Measurements from ENCODE around the gene SCYGR2. TPM values are rescaled to one million over a fixed set of nuclear protein-coding genes. Genes with fewer than 3 reads are reported as not detected.

SCYGR2 gene
- total RNA-seq, 1 experiment from 2014 or later: not detected

GRCh38 chr2:227597036-227597435 is 1.7 kb upstream of the SCYGR2 start:
- no peaks in the 10 kb centered on the region for H3F3A ChIP-seq (ENCODE audit: low read length, unreplicated experiment)
- H3K9me3 ChIP-seq (ENCODE audit: low read length): no peaks in the 10 kb centered on the region
- no peaks in the 10 kb centered on the region for H3K36me3 ChIP-seq (ENCODE audit: low read depth, low read length)
- no peak overlapping the region for H2AFZ ChIP-seq (ENCODE audit: low read length)
- ATAC-seq (no peak), DNase-seq (no peak)
- no peak overlapping the region for H3K9ac ChIP-seq (ENCODE audit: low read length)
- ChIA-PET CTCF (no interaction called here), POLR2A (ENCODE audit: unreplicated experiment) (no interaction called here)
- H3K27me3 ChIP-seq (ENCODE audit: low read length): no peaks in the 10 kb centered on the region
- H3K79me2 ChIP-seq (ENCODE audit: low read length): no peaks in the 10 kb centered on the region
- no peak for TF ChIP-seq CTCF (conservative IDR thresholded peaks at IDR 0.05; ENCODE audit: low read depth, low read length)
- TF ChIP-seq EZH2 (IDR thresholded peaks at IDR 0.05; ENCODE audit: low read length, unreplicated experiment): no peak
- no peak for TF ChIP-seq EZH2phosphoT487 (IDR thresholded peaks at IDR 0.05; ENCODE audit: borderline replicate concordance, low read length)
- H3K4me3 ChIP-seq (ENCODE audit: low read length): no peak overlapping the region
- no peak overlapping the region for H3K4me2 ChIP-seq (ENCODE audit: low read length)
- peaks cover 6% of the 10 kb centered on the region; the same call in 1 of the 2 replicates for H3K4me1 ChIP-seq (ENCODE audit: insufficient read depth, low read length)
- H3K9me2 ChIP-seq (replicated peaks; ENCODE audit: low read length): no peaks in the 10 kb centered on the region
- H4K20me1 ChIP-seq (ENCODE audit: low read length): no peaks in the 10 kb centered on the region
- H3K27ac ChIP-seq (ENCODE audit: low read length): no peak overlapping the region
- BruUV-seq (replicated peaks): no TSS peak
- intact Hi-C loops (cut with micrococcal nuclease): no loop called here

GRCh38 chr2:227597998-227598397 is 695 bp upstream of the SCYGR2 start:
- H3F3A ChIP-seq (ENCODE audit: low read length, unreplicated experiment): no peaks in the 10 kb centered on the region
- H3K27ac ChIP-seq (ENCODE audit: low read length): no peak overlapping the region
- ChIA-PET CTCF (no interaction called here), POLR2A (ENCODE audit: unreplicated experiment) (no interaction called here)
- H3K9me2 ChIP-seq (replicated peaks; ENCODE audit: low read length): no peaks in the 10 kb centered on the region
- H3K36me3 ChIP-seq (ENCODE audit: low read depth, low read length): no peaks in the 10 kb centered on the region
- TF ChIP-seq CTCF (conservative IDR thresholded peaks at IDR 0.05; ENCODE audit: low read depth, low read length): no peak
- TF ChIP-seq EZH2phosphoT487 (IDR thresholded peaks at IDR 0.05; ENCODE audit: borderline replicate concordance, low read length): no peak
- no peak for TF ChIP-seq EZH2 (IDR thresholded peaks at IDR 0.05; ENCODE audit: low read length, unreplicated experiment)
- intact Hi-C loops (cut with micrococcal nuclease): no loop called here
- BruUV-seq (replicated peaks): no TSS peak
- no peaks in the 10 kb centered on the region for H3K27me3 ChIP-seq (ENCODE audit: low read length)
- H3K9me3 ChIP-seq (ENCODE audit: low read length): no peaks in the 10 kb centered on the region
- no peak overlapping the region for H3K9ac ChIP-seq (ENCODE audit: low read length)
- no peaks in the 10 kb centered on the region for H3K79me2 ChIP-seq (ENCODE audit: low read length)
- no peaks in the 10 kb centered on the region for H4K20me1 ChIP-seq (ENCODE audit: low read length)
- no peak overlapping the region for H2AFZ ChIP-seq (ENCODE audit: low read length)
- H3K4me3 ChIP-seq (ENCODE audit: low read length): no peak overlapping the region
- no peak overlapping the region for H3K4me2 ChIP-seq (ENCODE audit: low read length)
- ATAC-seq: peak; percentile 27; the same call in 1 of the 2 replicates
- peak; percentile 42 for DNase-seq
- H3K4me1 ChIP-seq (ENCODE audit: insufficient read depth, low read length): peaks cover 6% of the 10 kb centered on the region; the same call in 1 of the 2 replicates

GRCh38 chr2:227602358-227602757 is 3.7 kb downstream of the SCYGR2 start:
- Histone ChIP-seq H3K9me2 (replicated peaks; ENCODE audit: low read length) (no peaks in the 10 kb centered on the region), H3K27ac (ENCODE audit: low read length) (no peak overlapping the region), H3K4me3 (ENCODE audit: low read length) (peak overlapping the region; percentile 42; the same call in 1 of the 2 replicates), H3K9ac (ENCODE audit: low read length) (no peak overlapping the region), H4K20me1 (ENCODE audit: low read length) (no peaks in the 10 kb centered on the region), H3K79me2 (ENCODE audit: low read length) (no peaks in the 10 kb centered on the region), H2AFZ (ENCODE audit: low read length) (peak overlapping the region; percentile 90), H3K4me1 (ENCODE audit: insufficient read depth, low read length) (peaks cover 6% of the 10 kb centered on the region; the same call in 1 of the 2 replicates), H3F3A (ENCODE audit: low read length, unreplicated experiment) (no peaks in the 10 kb centered on the region), H3K4me2 (ENCODE audit: low read length) (peak overlapping the region; percentile 75), H3K36me3 (ENCODE audit: low read depth, low read length) (no peaks in the 10 kb centered on the region), H3K9me3 (ENCODE audit: low read length) (no peaks in the 10 kb centered on the region), H3K27me3 (ENCODE audit: low read length) (no peaks in the 10 kb centered on the region)
- ATAC-seq (no peak), DNase-seq (no peak)
- ChIA-PET POLR2A (ENCODE audit: unreplicated experiment) (no interaction called here), CTCF (no interaction called here)
- intact Hi-C loops (cut with micrococcal nuclease): no loop called here
- TF ChIP-seq EZH2phosphoT487 (IDR thresholded peaks at IDR 0.05; ENCODE audit: borderline replicate concordance, low read length): no peak
- no peak for TF ChIP-seq CTCF (conservative IDR thresholded peaks at IDR 0.05; ENCODE audit: low read depth, low read length)
- no peak for TF ChIP-seq EZH2 (IDR thresholded peaks at IDR 0.05; ENCODE audit: low read length, unreplicated experiment)
- no TSS peak for BruUV-seq (replicated peaks)
